Sigmoid colon (tissue), 7 donors: Measurements from ENCODE around the gene ARHGAP33. TPM values are rescaled to one million over a fixed set of nuclear protein-coding genes. Genes with fewer than 3 reads are reported as not detected.

ENCODE experiments used
- DNase-seq: peaks from one replicate; pipeline ENCODE4 v3.0.0-alpha.2; 2019
- H3K27ac ChIP-seq, 4 donors: fragments of 200-600 bp; sonication (generic); one replicate each; pipeline ENCODE4 v1.5.1; 2016 to 2019; ENCODE audit warnings: mild to moderate bottlenecking in 1 of 4
- H3K27me3 ChIP-seq, 3 donors: fragments of 200-600 bp; sonication (generic); one replicate each; pipeline ENCODE4 v1.5.1; 2019; ENCODE audit warnings: mild to moderate bottlenecking in 1 of 3
- H3K36me3 ChIP-seq, 4 donors: fragments of 200-600 bp; sonication (generic); one replicate each; pipeline ENCODE4 v1.5.1; 2016 to 2019
- H3K4me1 ChIP-seq, 4 donors: fragments of 200-600 bp; sonication (generic); one replicate each; pipeline ENCODE4 v1.5.1; 2017 to 2019
- H3K4me3 ChIP-seq, 4 donors: fragments of 200-600 bp; sonication (generic); one replicate each; pipeline ENCODE4 v1.5.1; 2017 to 2019; ENCODE audit warnings: mild to moderate bottlenecking in 2 of 4, moderate library complexity in 1 of 4
- H3K9me3 ChIP-seq, 4 donors: fragments of 200-600 bp in 3 of 4; sonication (generic) in 3 of 4; one replicate each; pipeline versions ENCODE4 v1.5.1 to v1.6.1; 2013 to 2019
- EP300 ChIP-seq, 4 donors: sonication (generic); formaldehyde crosslinking; IDR thresholded peaks; one replicate each; pipeline ENCODE4 v1.6.1; 2017; ENCODE audit warnings: antibody characterized with exemption in 4 of 4
- POLR2A ChIP-seq, 2 donors: fragments of 450-650 bp; IDR thresholded peaks; one replicate each; pipeline ENCODE4 v1.6.1; 2016; ENCODE audit warnings: antibody characterized with exemption in 2 of 2, mild to moderate bottlenecking in 2 of 2, moderate library complexity in 2 of 2
- POLR2AphosphoS5 ChIP-seq, 4 donors: sonication (generic); formaldehyde crosslinking; IDR thresholded peaks; one replicate each; pipeline ENCODE4 v1.6.1; 2017; ENCODE audit warnings: antibody characterized with exemption in 4 of 4
- WGBS, 2 donors: extraction: QIAGEN DNeasy Blood & Tissue Kit; methylation state at CpG; one replicate each; pipeline ENCODE4 v1.1.7; 2013; 5-methylcytosine and 5-hydroxymethylcytosine counted together
- intact Hi-C: fragments of 100-400 bp; cut with DNase I; formaldehyde crosslinking; loops from one replicate; pipeline ENCODE4 v1.15.1; 2023
- polyA plus RNA-seq, 3 donors: library from polyadenylated mRNA; stranded (reverse); fragments of 200-250 nt; gene quantifications; one replicate each; pipeline ENCODE4 v1.2.3, GENCODE V29; 2013
- total RNA-seq, 4 donors: library from RNA; depleted of rRNA; stranded (reverse); fragments of >200 nt; gene quantifications; one replicate each; pipeline ENCODE4 v1.1.0, GENCODE V29; 2016
- TF ChIP-seq, protein P1 (sequence below), 4 experiments: fragments of 450-650 bp in 3 of 4; fragments of 200-600 bp in 1 of 4; IDR thresholded peaks; one replicate each; pipeline ENCODE4 v1.5.1; 2016 to 2019; ENCODE audit warnings: antibody characterized with exemption in 4 of 4, mild to moderate bottlenecking in 3 of 4, moderate library complexity in 2 of 4
- donor health status: healthy with polysubstance abuse.
- donor health status: Bipolar disorder and iron deficiency.
- donor health status: healthy.

Gene ARHGAP33
- total and polyA plus RNA-seq, 7 donors = 0.60 to 11.9 (median 6.1) TPM

DNA sequence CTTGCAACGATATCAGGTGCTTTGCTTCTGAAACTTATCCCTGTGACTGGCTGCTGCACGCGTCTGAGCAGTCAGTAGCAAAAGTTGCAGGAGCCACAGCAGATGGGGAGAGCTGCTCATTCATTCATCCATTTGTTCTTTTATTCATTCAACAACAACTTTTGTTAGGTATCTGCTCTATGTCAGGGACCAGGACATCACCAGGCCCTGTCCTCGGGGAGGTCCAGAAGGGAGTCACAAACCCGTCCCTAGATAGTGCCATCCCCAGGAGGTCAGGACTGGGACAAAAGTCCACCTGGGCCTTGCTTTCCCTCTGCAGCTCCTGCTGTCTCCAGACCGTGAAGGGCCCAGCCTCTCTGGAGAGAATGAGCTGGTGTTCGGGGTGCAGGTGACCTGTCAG is 2.6 kb downstream of the ARHGAP33 start:
- Histone ChIP-seq H3K4me1 (peaks cover 0 to 19% (median 14%) of the 10 kb centered on the region in 4 donors), H3K36me3 (peaks cover 11 to 43% (median 16%) of the 10 kb centered on the region in 4 donors), H3K4me3 (no peak overlapping the region), H3K27ac (no peak overlapping the region), H3K27me3 (no peaks in the 10 kb centered on the region), H3K9me3 (no peaks in the 10 kb centered on the region)
- intact Hi-C loops = loop anchor here (5.0 kb wide), 2 partner anchors 119 to 154 kb away; no protein-coding TSS in a partner anchor
- 81 to 97% methylated on average over 7 of the region's 7 CpGs for WGBS, 2 donors
- TF ChIP-seq POLR2AphosphoS5 (IDR thresholded peaks at IDR 0.05) (no peak), EP300 (IDR thresholded peaks at IDR 0.05) (no peak), POLR2A (IDR thresholded peaks at IDR 0.05) (no peak)
- TF ChIP-seq, protein P1, sequence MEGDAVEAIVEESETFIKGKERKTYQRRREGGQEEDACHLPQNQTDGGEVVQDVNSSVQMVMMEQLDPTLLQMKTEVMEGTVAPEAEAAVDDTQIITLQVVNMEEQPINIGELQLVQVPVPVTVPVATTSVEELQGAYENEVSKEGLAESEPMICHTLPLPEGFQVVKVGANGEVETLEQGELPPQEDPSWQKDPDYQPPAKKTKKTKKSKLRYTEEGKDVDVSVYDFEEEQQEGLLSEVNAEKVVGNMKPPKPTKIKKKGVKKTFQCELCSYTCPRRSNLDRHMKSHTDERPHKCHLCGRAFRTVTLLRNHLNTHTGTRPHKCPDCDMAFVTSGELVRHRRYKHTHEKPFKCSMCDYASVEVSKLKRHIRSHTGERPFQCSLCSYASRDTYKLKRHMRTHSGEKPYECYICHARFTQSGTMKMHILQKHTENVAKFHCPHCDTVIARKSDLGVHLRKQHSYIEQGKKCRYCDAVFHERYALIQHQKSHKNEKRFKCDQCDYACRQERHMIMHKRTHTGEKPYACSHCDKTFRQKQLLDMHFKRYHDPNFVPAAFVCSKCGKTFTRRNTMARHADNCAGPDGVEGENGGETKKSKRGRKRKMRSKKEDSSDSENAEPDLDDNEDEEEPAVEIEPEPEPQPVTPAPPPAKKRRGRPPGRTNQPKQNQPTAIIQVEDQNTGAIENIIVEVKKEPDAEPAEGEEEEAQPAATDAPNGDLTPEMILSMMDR (IDR thresholded peaks at IDR 0.05) = no peak
- no peak for DNase-seq

DNA sequence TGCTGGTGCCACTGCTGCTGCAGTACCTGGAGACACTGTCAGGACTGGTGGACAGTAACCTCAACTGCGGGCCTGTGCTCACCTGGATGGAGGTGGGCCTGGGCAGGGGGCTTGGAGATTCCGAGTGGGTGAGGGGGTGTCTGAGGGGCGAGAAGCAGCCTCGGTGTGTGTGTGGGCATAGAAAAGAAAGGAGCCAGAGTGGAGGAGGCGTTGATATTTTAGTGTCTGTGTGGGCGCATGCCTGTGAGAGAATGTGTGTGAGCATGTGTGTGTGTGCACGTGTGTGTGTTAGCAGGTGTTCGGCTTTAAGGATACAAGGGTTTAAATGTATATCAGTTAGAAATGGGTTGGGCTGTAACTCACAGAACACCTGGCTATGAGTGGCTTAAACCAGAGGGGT is 3.7 kb downstream of the ARHGAP33 start:
- intact Hi-C loops = loop anchor here (5.0 kb wide), 2 partner anchors 118 to 153 kb away; no protein-coding TSS in a partner anchor
- TF ChIP-seq POLR2AphosphoS5 (IDR thresholded peaks at IDR 0.05) (no peak), EP300 (IDR thresholded peaks at IDR 0.05) (no peak), POLR2A (IDR thresholded peaks at IDR 0.05) (no peak)
- TF ChIP-seq, protein P1 (IDR thresholded peaks at IDR 0.05) = no peak
- Histone ChIP-seq H3K27ac (no peak overlapping the region), H3K27me3 (no peaks in the 10 kb centered on the region), H3K4me1 (peaks cover 0 to 19% (median 14%) of the 10 kb centered on the region in 4 donors), H3K36me3 (peaks cover 11 to 43% (median 16%) of the 10 kb centered on the region in 4 donors), H3K9me3 (no peaks in the 10 kb centered on the region), H3K4me3 (no peak overlapping the region)
- no peak for DNase-seq
- 86 to 91% methylated on average over 8 of the region's 8 CpGs for WGBS, 2 donors

DNA sequence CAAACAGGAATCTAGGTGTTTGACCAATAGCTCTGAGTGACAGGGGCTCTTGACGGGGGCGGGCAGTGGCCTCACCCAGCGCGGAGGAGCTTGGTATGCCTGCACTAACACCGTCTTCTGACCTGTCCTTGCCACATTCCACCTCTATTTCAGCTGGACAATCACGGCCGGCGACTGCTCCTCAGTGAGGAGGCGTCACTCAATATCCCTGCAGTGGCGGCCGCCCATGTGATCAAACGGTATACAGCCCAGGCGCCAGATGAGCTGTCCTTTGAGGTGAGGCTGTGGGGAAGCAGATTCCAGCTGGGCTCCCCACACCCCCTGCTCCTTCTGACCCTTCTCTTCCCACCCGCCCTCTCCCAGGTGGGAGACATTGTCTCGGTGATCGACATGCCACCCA is 4.7 kb downstream of the ARHGAP33 start:
- H3K27ac ChIP-seq = no peak overlapping the region
- H3K27me3 ChIP-seq = no peaks in the 10 kb centered on the region
- H3K9me3 ChIP-seq = no peaks in the 10 kb centered on the region
- peaks cover 0 to 13% (median 8%) of the 10 kb centered on the region in 4 donors for H3K4me1 ChIP-seq
- WGBS, 2 donors = 95 to 97% methylated on average over 16 of the region's 16 CpGs
- DNase-seq = no peak
- TF ChIP-seq EP300 (IDR thresholded peaks at IDR 0.05) = no peak
- TF ChIP-seq, protein P1 (IDR thresholded peaks at IDR 0.05) = no peak
- no peak for TF ChIP-seq POLR2AphosphoS5 (IDR thresholded peaks at IDR 0.05)
- peaks cover 11 to 50% (median 16%) of the 10 kb centered on the region in 4 donors for H3K36me3 ChIP-seq
- no peak overlapping the region for H3K4me3 ChIP-seq
- intact Hi-C loops = no loop called here

DNA sequence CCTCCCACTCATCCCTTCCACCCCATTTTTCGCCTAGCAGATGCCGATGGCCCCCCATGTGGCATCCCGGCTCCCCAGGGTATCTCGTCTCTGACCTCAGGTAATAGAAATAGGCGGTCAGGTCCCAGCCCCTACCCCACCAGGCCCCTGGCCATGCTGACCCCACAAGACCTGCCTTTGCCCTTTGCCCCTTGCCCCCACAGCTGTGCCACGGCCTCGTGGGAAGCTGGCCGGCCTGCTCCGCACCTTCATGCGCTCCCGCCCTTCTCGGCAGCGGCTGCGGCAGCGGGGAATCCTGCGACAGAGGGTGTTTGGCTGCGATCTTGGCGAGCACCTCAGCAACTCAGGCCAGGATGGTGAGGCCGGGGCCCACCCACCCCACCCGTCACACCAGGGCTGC is 5.4 kb downstream of the ARHGAP33 start:
- intact Hi-C loops = no loop called here

More for the DNA sequence above, 5.4 kb downstream of the ARHGAP33 start:
- H3K27me3 ChIP-seq = no peaks in the 10 kb centered on the region
- no peak for DNase-seq
- peaks cover 0 to 13% (median 6%) of the 10 kb centered on the region in 4 donors for H3K4me1 ChIP-seq
- no peak overlapping the region for H3K4me3 ChIP-seq
- peaks cover 11 to 53% (median 16%) of the 10 kb centered on the region in 4 donors for H3K36me3 ChIP-seq
- no peak for TF ChIP-seq POLR2A (IDR thresholded peaks at IDR 0.05)
- no peak for TF ChIP-seq POLR2AphosphoS5 (IDR thresholded peaks at IDR 0.05)
- TF ChIP-seq EP300 (IDR thresholded peaks at IDR 0.05) = no peak
- TF ChIP-seq, protein P1 (IDR thresholded peaks at IDR 0.05) = no peak
- no peak overlapping the region for H3K27ac ChIP-seq
- WGBS, 2 donors = 95 to 96% methylated on average over 20 of the region's 20 CpGs
- H3K9me3 ChIP-seq = no peaks in the 10 kb centered on the region
